Activated CD4-positive, alpha-beta T cell treated with anti-CD3 and anti-CD28 coated beads, Interleukin-2, amount 50 U/mL, for 4 hours (primary cell): ENCODE results near the gene ARHGAP33.

ENCODE experiments used
- DNase-seq, 2 experiments: peaks; one replicate each; pipeline ENCODE4 v3.0.0-alpha.2; 2020

ARHGAP33 gene, protein sequence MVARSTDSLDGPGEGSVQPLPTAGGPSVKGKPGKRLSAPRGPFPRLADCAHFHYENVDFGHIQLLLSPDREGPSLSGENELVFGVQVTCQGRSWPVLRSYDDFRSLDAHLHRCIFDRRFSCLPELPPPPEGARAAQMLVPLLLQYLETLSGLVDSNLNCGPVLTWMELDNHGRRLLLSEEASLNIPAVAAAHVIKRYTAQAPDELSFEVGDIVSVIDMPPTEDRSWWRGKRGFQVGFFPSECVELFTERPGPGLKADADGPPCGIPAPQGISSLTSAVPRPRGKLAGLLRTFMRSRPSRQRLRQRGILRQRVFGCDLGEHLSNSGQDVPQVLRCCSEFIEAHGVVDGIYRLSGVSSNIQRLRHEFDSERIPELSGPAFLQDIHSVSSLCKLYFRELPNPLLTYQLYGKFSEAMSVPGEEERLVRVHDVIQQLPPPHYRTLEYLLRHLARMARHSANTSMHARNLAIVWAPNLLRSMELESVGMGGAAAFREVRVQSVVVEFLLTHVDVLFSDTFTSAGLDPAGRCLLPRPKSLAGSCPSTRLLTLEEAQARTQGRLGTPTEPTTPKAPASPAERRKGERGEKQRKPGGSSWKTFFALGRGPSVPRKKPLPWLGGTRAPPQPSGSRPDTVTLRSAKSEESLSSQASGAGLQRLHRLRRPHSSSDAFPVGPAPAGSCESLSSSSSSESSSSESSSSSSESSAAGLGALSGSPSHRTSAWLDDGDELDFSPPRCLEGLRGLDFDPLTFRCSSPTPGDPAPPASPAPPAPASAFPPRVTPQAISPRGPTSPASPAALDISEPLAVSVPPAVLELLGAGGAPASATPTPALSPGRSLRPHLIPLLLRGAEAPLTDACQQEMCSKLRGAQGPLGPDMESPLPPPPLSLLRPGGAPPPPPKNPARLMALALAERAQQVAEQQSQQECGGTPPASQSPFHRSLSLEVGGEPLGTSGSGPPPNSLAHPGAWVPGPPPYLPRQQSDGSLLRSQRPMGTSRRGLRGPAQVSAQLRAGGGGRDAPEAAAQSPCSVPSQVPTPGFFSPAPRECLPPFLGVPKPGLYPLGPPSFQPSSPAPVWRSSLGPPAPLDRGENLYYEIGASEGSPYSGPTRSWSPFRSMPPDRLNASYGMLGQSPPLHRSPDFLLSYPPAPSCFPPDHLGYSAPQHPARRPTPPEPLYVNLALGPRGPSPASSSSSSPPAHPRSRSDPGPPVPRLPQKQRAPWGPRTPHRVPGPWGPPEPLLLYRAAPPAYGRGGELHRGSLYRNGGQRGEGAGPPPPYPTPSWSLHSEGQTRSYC

DNA sequence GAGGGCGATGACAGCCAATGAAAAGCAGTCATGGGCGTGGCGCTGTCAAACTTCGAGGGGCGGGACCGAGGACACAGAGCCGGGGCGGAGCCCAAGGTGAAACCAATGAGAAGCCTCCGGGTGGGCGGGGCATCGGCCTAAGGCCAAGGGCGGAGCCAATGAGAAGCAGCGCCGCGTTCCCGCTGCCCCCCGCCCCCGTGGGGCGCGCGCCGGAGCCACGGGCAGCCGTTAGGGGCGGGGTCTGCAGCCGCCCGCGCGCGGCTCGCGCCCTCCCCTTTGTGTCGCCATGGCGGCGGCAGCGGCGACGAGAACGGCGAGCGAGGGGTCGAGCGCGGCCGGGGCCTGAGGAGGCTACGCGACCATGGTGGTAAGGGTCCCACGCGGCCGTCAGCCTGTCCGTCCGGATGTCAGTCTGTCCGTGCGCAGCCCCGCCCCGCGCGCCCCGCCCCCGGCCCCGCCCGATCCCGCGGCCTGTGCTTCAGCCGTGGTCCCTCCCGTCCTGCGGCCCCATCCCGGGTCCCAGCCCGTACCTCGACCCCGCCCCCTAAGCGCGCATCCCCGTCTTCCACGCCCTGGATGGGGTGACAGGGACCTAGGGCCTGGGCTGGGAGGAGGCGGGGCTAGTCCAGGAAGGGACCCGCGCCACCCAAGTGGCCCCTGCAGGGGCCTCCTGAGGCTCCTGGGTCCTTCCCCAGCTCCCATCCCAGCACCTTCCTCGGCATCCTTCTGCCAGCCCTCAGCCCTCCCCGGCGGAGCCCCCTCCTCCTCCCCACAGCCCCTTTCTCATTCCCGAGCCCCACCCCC, at the start of gene ARHGAP33:
ARHGAP33 (plus strand) TSS at position 267 of the 804 bp plus-strand sequence; CDS start at position 362, 95 bp downstream.
- DNase-seq = peak; percentile 99

DNA sequence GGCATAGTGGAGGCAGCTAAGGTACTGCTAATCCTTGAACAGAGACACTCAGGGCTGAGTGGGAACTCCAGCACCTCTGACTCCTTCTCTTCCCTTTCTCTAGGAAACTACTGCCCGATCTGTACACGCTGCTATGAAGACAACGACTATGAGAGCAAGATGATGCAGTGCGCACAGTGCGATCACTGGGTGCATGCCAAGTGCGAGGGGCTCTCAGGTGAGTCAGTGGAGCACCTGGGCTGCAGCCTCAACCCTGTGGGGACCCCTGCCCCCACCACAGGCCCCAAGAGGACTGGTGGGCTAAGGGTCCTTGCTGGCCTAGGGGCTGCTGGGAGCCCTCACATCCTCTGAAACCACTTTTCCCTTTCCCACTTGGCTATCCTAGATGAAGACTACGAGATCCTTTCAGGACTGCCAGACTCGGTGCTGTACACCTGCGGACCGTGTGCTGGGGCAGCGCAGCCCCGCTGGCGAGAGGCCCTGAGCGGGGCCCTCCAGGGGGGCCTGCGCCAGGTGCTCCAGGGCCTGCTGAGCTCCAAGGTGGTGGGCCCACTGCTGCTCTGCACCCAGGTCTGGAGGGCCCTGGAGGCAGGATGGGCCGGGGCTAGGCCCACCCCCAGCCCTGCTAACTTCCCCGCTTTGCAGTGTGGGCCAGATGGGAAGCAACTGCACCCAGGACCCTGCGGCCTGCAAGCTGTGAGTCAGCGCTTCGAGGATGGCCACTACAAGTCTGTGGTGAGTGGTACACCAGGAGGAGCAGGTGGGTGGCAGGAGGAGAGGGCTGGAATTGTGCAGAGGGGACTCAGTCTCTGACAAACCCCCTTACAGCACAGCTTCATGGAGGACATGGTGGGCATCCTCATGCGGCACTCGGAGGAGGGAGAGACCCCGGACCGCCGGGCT, 48.1 kb upstream of the ARHGAP33 start:
- no peak for DNase-seq

DNA sequence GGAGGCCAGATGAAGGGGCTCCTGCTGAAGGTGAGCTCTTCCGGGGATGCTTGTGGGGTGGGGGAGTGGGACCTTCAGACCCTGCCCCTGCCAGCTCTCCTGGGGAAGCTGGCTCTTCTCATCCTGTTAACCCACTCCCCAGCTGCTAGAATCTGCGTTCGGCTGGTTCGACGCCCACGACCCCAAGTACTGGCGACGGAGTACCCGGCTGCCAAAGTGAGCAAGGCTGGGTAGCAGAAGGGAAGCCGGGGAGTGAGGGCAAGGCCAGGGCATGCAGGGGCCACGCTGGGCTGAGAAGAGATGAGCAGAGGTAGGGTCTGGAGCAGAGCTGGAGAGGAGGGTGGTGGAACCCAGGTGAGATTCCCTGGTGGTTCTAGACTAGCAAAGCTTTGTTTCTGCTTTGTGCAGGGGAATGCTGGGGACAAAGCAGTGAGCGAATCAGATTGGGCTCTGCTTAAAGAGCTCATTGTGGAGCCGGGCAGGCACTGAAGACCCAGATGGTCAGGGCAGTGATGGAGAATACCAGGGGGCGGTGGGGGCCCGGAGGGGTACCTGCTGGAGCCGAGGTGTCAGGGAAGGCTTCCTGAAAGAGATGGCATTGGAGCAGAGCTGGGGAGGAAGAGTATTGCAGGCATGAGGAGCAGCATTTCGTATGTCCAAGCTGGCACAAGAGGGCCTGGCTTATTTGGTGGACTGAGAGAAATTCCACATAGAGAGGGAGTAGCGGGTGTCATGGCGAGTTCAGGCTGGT, 47.2 kb upstream of the ARHGAP33 start:
- DNase-seq = no peak

DNA sequence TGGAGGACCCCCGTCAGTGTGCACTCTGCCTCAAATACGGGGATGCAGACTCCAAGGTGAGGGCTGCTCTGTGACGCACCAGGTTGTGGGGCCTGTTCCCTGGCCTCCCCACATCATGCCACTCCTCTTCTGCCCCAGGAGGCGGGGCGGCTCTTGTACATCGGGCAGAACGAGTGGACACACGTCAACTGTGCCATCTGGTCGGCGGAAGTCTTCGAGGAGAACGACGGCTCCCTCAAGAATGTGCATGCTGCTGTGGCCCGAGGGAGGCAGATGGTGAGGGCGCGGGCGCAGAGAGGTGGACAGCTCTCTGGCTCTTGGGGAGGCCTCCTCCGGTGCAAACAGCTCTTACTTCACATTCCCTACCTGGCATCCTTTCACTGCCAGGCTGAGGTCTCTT, 46.3 kb upstream of the ARHGAP33 start:
- no peak for DNase-seq

DNA sequence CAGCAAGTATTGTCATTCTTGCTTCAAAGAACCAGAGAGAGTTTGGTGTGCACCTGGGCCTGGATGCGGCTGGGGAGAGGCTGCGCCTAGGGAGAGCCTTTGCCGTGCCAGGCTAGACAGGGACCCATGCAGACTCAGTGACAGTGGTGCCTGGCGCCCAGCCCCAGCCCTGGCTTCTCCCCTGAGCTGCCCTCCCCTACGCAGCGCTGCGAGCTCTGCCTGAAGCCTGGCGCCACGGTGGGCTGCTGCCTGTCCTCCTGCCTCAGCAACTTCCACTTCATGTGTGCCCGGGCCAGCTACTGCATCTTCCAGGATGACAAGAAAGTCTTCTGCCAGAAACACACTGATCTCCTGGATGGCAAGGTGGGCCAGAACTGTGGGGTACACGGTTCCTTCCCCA, 45.6 kb upstream of the ARHGAP33 start:
- no peak for DNase-seq

DNA sequence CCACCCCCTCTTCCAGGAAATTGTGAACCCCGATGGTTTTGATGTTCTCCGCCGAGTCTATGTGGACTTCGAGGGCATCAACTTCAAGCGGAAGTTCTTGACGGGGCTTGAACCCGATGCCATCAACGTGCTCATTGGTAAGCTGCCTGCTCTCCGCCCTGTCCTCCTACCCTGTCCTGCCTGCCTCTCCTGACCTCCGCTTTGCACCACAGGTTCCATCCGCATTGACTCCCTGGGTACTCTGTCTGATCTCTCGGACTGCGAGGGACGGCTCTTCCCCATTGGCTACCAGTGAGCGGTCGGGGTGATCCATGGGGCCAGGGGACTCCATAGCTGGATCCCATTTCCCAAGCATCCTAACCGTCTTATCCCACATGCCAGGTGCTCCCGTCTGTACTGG, 45.0 kb upstream of the ARHGAP33 start:
- DNase-seq = no peak

DNA sequence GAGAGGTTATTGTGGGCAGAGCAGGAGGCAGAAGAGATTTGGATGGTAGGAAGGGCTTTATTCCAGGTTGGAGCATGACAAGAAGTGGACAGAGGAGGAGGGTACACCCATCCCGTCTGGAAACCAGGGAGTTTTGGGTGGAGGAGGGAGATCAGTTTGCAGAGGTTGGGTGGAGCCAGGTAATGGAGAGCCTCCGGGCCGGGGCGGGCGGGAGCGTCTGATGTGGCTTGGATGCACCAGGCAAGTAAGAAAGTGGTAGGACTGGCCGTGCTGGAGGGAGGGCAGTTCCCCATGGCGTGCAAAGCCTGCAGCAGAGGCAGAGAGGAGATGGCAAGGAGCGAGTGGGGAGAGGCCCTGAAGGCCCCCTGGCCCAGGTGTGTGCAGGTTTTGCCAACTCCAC, 44.0 kb upstream of the ARHGAP33 start:
- no peak for DNase-seq

DNA sequence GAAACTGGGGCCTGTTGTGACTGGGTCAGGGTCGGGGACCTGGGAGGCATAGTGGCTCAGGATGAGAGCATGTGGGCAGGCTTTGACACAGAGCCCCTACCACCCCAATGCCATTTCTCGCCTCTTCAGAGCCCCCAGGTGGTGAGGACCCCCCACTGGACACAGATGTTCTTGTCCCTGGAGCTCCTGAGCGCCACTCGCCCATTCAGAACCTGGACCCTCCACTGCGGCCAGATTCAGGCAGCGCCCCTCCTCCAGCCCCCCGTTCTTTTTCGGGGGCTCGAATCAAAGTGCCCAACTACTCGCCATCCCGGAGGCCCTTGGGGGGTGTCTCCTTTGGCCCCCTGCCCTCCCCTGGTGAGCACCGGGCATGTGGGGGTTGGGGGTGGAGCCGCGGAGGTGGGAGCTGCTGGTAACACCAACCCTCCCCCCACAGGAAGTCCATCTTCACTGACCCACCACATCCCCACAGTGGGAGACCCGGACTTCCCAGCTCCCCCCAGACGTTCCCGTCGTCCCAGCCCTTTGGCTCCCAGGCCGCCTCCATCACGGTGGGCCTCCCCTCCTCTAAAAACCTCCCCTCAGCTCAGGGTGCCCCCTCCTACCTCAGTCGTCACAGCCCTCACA, 43.5 kb upstream of the ARHGAP33 start:
- DNase-seq = no peak

DNA sequence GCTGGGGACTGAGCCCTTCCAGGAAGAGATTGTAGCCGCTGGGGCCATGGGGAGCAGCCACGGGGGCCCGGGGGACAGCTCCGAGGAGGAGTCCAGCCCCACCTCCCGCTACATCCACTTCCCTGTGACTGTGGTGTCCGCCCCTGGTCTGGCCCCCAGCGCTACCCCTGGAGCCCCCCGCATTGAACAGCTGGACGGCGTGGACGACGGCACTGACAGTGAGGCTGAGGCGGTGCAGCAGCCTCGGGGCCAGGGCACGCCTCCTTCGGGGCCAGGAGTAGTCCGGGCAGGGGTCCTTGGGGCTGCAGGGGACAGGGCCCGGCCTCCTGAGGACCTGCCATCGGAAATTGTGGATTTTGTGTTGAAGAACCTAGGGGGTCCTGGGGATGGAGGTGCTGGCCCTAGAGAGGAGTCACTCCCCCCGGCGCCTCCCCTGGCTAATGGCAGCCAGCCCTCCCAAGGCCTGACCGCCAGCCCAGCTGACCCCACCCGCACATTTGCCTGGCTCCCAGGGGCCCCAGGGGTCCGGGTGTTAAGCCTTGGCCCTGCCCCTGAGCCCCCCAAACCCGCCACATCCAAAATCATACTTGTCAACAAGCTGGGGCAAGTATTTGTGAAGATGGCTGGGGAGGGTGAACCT, 42.7 kb upstream of the ARHGAP33 start:
- no peak for DNase-seq

DNA sequence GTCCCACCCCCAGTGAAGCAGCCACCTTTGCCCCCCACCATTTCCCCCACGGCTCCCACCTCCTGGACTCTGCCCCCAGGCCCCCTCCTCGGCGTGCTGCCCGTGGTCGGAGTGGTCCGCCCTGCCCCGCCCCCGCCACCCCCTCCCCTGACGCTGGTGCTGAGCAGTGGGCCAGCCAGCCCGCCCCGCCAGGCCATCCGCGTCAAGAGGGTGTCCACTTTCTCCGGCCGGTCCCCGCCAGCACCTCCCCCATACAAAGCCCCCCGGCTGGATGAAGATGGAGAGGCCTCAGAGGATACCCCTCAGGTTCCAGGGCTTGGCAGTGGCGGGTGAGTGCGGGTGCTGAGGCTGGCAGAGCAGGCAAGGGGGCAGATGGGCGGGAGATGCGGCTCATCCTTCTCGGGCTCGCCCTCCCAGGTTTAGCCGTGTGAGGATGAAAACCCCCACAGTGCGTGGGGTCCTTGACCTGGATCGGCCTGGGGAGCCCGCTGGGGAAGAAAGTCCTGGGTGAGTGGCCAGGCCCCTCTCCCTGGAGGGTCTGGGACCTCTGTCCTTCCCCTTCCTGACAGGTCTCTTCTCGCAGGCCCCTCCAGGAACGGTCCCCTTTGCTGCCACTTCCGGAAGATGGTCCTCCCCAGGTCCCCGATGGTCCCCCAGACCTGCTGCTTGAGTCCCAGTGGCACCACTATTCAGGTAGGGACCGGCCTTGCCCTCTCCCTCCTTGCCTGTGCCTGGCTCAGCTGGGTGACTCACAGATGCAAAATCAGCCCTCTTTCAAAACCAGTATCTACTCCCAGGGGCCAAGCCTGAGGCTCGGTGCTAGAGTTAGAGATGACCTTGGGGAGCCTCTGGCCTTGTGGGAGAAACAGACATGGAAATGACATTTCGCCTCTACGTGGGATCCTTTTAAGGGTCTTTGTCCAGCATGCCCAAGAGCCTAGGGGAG, 41.9 kb upstream of the ARHGAP33 start:
- no peak for DNase-seq

DNA sequence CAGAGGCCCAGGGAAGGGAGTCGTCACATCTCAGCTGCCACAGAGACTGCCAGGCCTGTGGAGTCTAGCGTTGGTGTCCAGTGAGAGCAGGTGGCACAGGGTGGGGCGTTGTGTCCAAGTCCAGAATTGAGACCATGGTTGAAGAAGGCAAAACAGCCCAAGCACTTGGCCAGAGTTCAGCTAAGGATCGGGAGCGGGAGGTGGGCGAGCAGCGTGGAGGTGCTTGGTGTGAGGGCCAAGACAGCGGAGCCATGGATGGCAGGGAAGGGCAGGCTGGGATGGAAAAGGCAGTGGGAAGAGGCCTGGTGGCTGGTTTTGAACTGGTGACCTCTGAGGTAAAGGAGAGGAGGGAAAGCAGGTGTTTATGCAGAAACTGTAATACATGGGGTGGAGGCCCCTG, 41.1 kb upstream of the ARHGAP33 start:
- no peak for DNase-seq

DNA sequence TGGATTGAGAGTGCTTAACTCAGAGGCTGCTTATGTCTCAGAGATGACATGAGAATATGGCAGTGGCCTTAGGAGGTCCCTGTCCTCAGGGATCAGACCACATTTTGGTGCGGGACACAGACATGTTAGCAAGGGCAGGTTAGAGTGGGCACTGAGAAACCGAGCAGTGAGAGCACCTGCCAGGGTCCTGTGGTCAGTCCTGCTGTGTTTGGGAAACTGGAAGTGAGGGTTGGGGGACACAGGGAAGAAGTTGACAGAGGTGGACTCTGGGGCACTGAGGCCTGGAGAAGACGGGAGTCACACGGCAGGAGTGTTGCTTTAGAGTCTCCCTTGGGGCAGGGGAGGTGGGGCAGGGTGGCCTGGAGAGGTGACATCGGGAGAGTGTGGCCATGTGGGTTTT, 40.5 kb upstream of the ARHGAP33 start:
- no peak for DNase-seq

DNA sequence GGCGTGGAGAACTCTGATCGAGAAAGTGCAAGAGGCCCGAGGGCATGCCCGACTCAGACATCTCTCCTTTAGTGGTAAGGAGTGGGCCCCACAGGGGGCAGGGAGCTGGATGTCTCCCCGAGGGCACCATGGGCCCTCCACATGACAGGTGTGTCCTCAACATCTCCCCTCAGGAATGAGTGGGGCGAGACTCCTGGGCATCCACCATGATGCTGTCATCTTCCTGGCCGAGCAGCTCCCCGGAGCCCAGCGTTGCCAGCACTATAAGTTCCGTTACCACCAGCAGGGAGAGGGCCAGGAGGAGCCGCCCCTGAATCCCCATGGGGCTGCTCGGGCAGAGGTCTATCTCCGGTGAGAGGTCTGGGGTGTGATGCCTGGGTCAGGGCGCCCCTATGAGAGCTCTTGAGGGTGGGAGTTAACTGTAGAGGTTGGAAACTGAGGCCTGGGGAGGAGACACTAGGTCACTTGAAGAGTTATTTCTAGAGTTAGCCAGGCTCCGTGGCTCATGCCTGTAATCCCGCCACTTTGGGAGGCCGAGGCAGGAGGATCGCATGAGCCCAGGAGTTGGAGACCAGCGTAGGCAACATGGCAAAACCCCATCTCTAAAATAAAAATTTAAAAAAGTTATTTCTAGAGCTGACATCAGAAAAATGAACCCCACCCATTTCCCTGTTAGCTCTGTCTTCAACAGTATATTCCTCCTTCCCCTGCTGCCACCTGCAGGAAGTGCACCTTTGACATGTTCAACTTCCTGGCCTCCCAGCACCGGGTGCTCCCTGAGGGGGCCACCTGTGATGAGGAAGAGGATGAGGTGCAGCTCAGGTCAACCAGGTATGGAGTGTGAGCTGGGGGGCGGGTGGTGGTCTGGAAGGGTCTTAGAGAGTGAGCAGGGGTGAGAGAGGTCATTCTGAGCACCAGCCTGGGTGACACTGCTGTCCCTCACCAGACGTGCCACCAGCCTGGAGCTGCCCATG, 38.2 kb upstream of the ARHGAP33 start:
- DNase-seq = no peak

DNA sequence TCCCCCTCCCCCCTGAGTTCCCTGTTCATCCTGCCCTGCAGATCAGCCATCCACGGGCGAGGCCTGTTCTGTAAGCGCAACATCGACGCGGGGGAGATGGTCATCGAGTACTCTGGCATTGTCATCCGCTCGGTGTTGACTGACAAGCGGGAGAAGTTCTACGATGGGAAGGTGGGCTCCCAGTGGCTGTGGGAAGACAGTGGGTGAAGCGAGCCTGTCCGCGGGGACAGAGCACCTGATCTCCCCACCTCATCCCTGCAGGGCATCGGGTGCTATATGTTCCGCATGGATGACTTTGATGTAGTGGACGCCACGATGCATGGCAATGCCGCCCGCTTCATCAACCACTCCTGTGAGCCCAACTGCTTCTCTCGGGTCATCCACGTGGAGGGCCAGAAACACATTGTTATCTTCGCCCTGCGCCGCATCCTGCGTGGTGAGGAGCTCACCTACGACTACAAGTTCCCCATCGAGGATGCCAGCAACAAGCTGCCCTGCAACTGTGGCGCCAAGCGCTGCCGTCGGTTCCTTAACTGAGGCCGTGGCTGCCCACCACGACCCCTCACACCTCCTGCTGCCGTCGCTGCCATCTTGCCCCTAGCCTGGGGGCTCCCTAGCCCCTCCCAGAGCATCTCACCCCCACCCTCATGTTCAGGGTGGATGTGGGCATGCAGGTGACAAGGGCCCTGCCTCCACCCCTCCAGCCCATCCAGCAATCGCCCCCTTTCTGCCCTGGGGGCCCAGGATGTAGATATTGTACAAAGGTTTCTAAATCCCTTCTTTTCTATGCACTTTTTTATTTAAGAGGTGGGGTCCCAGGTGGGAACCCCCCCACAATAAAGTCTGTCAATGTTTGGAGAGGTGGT, 37.1 kb upstream of the ARHGAP33 start:
- DNase-seq = no peak

DNA sequence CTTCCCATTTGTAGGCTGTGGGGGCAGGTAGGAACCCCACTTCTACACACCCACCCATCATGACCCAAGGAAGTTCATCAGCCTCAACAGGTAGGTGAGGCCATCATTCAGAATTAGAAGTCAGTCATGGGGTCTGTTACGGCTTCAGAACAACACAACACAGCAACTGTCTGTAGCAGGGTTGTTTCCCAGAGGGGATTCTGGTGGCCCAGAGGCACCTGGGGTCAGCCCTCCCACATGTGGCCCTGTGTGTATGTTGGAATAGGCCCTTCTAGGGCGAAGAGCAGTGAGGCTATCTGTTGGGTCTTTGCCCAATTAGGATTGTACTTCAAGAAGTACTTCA, 36.5 kb upstream of the ARHGAP33 start:
- DNase-seq = no peak
